HG02763 (cell line): ENCODE results near the gene MAP3K10.

Source experiments
- ATAC-seq: cut with Tn5 transposase; IDR thresholded peaks from one replicate; pipeline ENCODE4 v1.9.1; 2021; ENCODE audit warnings: mild to moderate bottlenecking, moderate library complexity; ENCODE audit not compliant: unreplicated experiment

Gene MAP3K10

GRCh38 chr19:40247178-40247577, 56.0 kb downstream of the MAP3K10 start:
- ATAC-seq, result no peak

GRCh38 chr19:40247735-40248262, 56.6 kb downstream of the MAP3K10 start:
- ATAC-seq, result no peak

GRCh38 chr19:40249201-40249600, 58.0 kb downstream of the MAP3K10 start:
- no peak for ATAC-seq

- ATAC-seq, result no peak
Observed at GRCh38 chr19:40249781-40250180, 58.6 kb downstream of the MAP3K10 start.

- ATAC-seq, result no peak
Observed at GRCh38 chr19:40251244-40251643, 60.0 kb downstream of the MAP3K10 start.

- ATAC-seq, result no peak
Observed at GRCh38 chr19:40251991-40252390, 60.8 kb downstream of the MAP3K10 start.

GRCh38 chr19:40252395-40252794, 61.2 kb downstream of the MAP3K10 start:
- ATAC-seq, result no peak

GRCh38 chr19:40253611-40254092, 62.4 kb downstream of the MAP3K10 start:
- no peak for ATAC-seq

- ATAC-seq, result no peak
Observed at GRCh38 chr19:40254714-40255418, 63.6 kb downstream of the MAP3K10 start.

GRCh38 chr19:40255619-40256166, 64.5 kb downstream of the MAP3K10 start:
- no peak for ATAC-seq

GRCh38 chr19:40256512-40256911, 65.3 kb downstream of the MAP3K10 start:
- no peak for ATAC-seq

- ATAC-seq, result no peak
Observed at GRCh38 chr19:40257096-40257517, 65.9 kb downstream of the MAP3K10 start.

- no peak for ATAC-seq
Observed at GRCh38 chr19:40261631-40262030, 70.4 kb downstream of the MAP3K10 start.

GRCh38 chr19:40262422-40262821, 71.2 kb downstream of the MAP3K10 start:
- no peak for ATAC-seq

- ATAC-seq, result no peak
Observed at GRCh38 chr19:40263440-40264313, 72.5 kb downstream of the MAP3K10 start.

GRCh38 chr19:40264314-40265054, 73.3 kb downstream of the MAP3K10 start:
- no peak for ATAC-seq
